Thoracic aorta (tissue), 2 donors: ENCODE measurements around the gene PAK4. TPM values are rescaled to one million over a fixed set of nuclear protein-coding genes. Genes with fewer than 3 reads are reported as not detected.

Source experiments
- ATAC-seq: fragments of 150-250 bp; one replicate; pipeline ENCODE4 v1.8.0; 2017; ENCODE audit warnings: low read depth; ENCODE audit not compliant: insufficient number of reproducible peaks, low FRiP score
- DNase-seq: peaks from one replicate; pipeline ENCODE4 v3.0.0-alpha.2; 2020; ENCODE audit warnings: low spot score
- H3K27ac ChIP-seq, 2 donors: fragments of 200-600 bp; sonication (generic); 1 replicate in 1 of 2; 2 replicates in 1 of 2; pipeline ENCODE4 v1.5.1; 2016; ENCODE audit warnings: mild to moderate bottlenecking in 2 of 2, moderate library complexity in 2 of 2
- H3K27me3 ChIP-seq: fragments of 200-600 bp; sonication (generic); replicated peaks from 2 replicates; pipeline ENCODE4 v1.6.0; 2016; ENCODE audit warnings: mild to moderate bottlenecking; ENCODE audit not compliant: insufficient read depth
- H3K36me3 ChIP-seq: fragments of 200-600 bp; sonication (generic); one replicate; pipeline ENCODE4 v1.5.1; 2016
- H3K4me1 ChIP-seq, 2 donors: fragments of 200-600 bp; sonication (generic); 1 replicate in 1 of 2; 2 replicates in 1 of 2; pipeline versions ENCODE4 v1.5.1 to v1.6.0; 2016; ENCODE audit warnings: low read depth in 2 of 2, mild to moderate bottlenecking in 1 of 2; ENCODE audit not compliant: control insufficient read depth in 1 of 2
- H3K4me3 ChIP-seq: fragments of 200-600 bp; sonication (generic); 2 replicates; pipeline ENCODE4 v1.5.1; 2016; ENCODE audit warnings: mild to moderate bottlenecking
- H3K9me3 ChIP-seq: fragments of 200-600 bp; sonication (generic); 2 replicates; pipeline ENCODE4 v1.5.1; 2016
- total RNA-seq, 2 donors: library from RNA; depleted of rRNA; stranded (reverse); fragments of >200 nt; gene quantifications; one replicate each; pipeline versions ENCODE4 v1.1.0 to v1.2.3, GENCODE V29; 2016
- TF ChIP-seq, protein P1 (sequence below): fragments of 200-600 bp; sonication (generic); IDR thresholded peaks from one replicate; pipeline ENCODE4 v1.5.1; 2019; ENCODE audit warnings: antibody characterized with exemption

PAK4 gene
- total RNA-seq, 2 donors from 2014 or later: 7.4 to 8.7 TPM

DNA sequence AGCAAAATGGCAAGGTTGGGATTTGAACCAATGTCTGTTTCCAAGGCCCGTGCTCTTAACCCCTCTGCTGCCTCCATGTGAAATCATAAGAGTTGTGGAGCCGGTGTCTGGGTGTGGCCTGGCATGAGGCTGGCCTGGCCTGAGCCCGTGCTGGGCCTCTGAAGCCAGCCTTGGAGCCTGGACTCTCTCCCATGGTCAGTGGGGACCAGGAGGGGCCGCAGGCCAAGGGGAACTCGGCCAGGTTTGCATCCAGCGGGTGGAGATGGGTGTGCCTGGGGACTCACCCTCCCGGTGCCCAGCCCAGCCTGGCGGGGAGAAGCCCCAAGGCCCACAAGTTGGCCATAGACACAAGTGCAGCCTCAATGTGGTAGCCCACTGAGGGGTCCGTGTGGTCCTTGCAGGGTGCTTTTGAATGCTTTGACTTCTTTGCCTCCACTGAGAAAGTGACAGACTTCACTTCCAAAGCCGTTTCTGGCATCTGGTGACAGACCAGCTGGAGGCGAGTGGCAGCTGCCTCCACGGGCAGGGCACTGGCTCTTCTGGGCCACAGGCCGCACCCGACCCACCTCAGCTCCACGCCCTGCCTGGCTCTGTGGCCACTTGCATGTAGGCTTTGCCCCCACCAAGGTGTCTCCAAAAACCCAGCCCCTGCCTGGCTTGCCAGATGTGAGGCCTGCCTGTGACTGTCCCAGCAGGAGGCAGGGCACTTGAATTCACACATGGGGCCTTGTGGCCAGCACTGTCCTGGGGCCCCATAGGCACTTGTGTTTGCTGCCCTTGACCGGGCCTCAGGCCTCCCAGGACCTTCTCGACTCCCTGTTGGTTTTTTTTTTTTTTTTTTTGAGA is 45.0 kb downstream of the PAK4 start:
- no peak for DNase-seq
- no peak for ATAC-seq
- Histone ChIP-seq H3K27me3 (no peaks in the 10 kb centered on the region), H3K4me3 (no peak overlapping the region), H3K36me3 (peaks cover 16% of the 10 kb centered on the region), H3K27ac (no peak overlapping the region), H3K9me3 (no peaks in the 10 kb centered on the region), H3K4me1 (peaks cover 5 to 32% of the 10 kb centered on the region in 2 donors)
- TF ChIP-seq, protein P1, sequence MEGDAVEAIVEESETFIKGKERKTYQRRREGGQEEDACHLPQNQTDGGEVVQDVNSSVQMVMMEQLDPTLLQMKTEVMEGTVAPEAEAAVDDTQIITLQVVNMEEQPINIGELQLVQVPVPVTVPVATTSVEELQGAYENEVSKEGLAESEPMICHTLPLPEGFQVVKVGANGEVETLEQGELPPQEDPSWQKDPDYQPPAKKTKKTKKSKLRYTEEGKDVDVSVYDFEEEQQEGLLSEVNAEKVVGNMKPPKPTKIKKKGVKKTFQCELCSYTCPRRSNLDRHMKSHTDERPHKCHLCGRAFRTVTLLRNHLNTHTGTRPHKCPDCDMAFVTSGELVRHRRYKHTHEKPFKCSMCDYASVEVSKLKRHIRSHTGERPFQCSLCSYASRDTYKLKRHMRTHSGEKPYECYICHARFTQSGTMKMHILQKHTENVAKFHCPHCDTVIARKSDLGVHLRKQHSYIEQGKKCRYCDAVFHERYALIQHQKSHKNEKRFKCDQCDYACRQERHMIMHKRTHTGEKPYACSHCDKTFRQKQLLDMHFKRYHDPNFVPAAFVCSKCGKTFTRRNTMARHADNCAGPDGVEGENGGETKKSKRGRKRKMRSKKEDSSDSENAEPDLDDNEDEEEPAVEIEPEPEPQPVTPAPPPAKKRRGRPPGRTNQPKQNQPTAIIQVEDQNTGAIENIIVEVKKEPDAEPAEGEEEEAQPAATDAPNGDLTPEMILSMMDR: no peak

DNA sequence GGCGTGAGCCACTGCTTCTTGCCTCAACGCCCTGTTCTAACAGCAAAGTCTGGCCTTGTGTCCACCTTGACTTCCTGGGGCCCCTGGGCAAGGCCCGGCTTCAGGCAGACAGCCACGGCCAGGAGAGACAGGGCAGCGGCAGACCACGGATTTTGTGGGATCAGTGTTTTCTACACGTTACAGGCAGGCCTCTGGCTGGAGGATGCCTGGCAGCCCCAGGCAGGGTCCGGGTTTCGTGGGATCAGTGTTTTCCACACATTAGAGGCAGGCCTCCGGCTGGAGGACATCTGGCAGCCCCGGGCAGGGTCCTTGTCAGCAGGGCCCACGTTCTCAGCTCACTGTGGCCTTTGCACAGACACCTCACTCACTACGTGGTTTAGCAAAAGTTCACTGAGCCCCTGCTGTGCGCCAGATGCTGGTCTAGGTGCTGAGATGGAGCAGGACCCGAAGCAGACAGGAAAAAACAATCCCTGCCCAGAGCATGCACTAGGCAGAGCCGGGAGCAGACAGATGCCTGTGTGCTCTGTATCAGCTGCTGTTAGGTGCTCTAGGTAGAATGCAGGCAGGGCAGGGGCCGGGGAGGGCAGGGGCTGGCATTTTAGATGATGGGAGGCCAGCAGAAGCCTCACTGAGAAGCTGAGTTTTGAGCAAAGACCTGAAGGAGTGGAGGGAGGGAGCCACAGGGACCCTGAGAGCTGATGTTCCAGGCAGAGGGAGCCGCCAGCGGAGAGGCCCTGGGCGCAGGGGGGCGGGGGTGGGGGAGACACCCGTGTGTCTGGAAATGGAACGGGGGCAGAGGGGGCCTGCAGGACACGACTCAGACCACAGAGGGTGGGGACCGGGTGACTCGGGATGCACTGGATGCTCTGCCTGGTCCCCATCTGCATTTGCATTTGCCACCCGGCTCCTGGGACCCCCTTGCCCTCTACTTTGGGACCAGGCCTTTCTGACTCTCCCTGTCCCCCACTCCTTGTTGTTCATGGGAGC is 46.2 kb downstream of the PAK4 start:
- H3K36me3 ChIP-seq: peaks cover 25% of the 10 kb centered on the region

DNA sequence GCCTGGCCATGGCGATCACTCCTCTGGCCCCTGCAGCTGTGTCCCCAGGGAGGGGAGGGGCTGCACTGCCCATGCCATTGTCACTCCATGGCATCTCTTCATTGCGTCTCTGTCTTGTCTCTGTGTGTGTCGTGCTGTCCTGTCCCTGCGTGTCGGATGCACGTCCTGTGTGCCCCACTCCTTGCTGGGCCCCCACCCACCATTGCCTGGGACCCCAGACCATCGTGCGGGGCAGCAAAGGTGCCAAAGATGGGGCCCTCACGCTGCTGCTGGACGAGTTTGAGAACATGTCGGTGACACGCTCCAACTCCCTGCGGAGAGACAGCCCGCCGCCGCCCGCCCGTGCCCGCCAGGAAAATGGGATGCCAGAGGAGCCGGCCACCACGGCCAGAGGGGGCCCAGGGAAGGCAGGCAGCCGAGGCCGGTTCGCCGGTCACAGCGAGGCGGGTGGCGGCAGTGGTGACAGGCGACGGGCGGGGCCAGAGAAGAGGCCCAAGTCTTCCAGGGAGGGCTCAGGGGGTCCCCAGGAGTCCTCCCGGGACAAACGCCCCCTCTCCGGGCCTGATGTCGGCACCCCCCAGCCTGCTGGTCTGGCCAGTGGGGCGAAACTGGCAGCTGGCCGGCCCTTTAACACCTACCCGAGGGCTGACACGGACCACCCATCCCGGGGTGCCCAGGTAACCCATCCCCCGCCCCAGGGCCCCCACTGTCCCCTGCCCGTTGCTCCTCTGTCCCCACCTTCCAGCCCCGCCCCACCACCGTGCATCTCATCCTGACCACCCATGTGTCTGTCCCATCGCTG is 47.3 kb downstream of the PAK4 start:
- no peaks in the 10 kb centered on the region for H3K9me3 ChIP-seq
- no peak for ATAC-seq
- TF ChIP-seq, protein P1: no peak
- no peaks in the 10 kb centered on the region for H3K27me3 ChIP-seq
- H3K27ac ChIP-seq: no peak overlapping the region
- H3K36me3 ChIP-seq: peaks cover 28% of the 10 kb centered on the region
- peaks cover 0 to 12% of the 10 kb centered on the region in 2 donors for H3K4me1 ChIP-seq
- DNase-seq: no peak
- H3K4me3 ChIP-seq: no peak overlapping the region

More for the DNA sequence above, 46.2 kb downstream of the PAK4 start:
- Histone ChIP-seq H3K4me1 (peaks cover 5 to 23% of the 10 kb centered on the region in 2 donors), H3K4me3 (no peak overlapping the region), H3K9me3 (no peaks in the 10 kb centered on the region), H3K27me3 (no peaks in the 10 kb centered on the region), H3K27ac (no peak overlapping the region)
- DNase-seq: no peak
- no peak for ATAC-seq
- TF ChIP-seq, protein P1: no peak

DNA sequence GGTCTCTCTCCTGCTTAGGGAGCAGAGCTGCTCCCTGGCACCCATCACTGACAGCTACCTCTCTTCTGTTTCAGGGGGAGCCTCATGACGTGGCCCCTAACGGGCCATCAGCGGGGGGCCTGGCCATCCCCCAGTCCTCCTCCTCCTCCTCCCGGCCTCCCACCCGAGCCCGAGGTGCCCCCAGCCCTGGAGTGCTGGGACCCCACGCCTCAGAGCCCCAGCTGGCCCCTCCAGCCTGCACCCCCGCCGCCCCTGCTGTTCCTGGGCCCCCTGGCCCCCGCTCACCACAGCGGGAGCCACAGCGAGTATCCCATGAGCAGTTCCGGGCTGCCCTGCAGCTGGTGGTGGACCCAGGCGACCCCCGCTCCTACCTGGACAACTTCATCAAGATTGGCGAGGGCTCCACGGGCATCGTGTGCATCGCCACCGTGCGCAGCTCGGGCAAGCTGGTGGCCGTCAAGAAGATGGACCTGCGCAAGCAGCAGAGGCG is 48.0 kb downstream of the PAK4 start:
- Histone ChIP-seq H3K36me3 (peaks cover 35% of the 10 kb centered on the region), H3K4me3 (no peak overlapping the region)

More for the DNA sequence above, 48.0 kb downstream of the PAK4 start:
- TF ChIP-seq, protein P1: no peak
- H3K27ac ChIP-seq: no peak overlapping the region
- H3K9me3 ChIP-seq: no peaks in the 10 kb centered on the region
- DNase-seq: no peak
- no peak for ATAC-seq
- peaks cover 0 to 12% of the 10 kb centered on the region in 2 donors for H3K4me1 ChIP-seq
- H3K27me3 ChIP-seq: no peaks in the 10 kb centered on the region
